Measurements from ENCODE around the gene DUSP12.

DNA sequence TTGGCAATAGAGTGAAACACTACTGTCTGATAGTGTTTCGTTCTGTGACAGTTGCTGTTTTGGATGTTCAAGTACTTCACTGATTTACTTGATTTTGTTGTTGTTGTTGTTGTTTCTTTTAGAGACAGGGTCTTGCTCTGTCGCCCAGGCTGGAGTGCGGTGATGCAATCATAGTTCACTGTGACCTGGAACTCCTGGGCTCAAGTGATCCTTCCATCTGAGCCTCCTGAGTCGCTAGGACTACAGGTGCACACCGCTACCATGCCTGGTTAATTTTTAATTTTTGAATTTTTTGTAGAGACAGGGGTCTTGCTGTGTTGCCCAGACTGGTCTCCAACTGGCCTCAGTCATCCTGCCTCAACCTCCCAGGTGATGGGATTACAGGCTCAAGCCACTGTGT, 18.9 kb downstream of the DUSP12 start:
- TF ChIP-seq POLR2A (IDR thresholded peaks at IDR 0.05), result no peak
- TF ChIP-seq, protein P1, sequence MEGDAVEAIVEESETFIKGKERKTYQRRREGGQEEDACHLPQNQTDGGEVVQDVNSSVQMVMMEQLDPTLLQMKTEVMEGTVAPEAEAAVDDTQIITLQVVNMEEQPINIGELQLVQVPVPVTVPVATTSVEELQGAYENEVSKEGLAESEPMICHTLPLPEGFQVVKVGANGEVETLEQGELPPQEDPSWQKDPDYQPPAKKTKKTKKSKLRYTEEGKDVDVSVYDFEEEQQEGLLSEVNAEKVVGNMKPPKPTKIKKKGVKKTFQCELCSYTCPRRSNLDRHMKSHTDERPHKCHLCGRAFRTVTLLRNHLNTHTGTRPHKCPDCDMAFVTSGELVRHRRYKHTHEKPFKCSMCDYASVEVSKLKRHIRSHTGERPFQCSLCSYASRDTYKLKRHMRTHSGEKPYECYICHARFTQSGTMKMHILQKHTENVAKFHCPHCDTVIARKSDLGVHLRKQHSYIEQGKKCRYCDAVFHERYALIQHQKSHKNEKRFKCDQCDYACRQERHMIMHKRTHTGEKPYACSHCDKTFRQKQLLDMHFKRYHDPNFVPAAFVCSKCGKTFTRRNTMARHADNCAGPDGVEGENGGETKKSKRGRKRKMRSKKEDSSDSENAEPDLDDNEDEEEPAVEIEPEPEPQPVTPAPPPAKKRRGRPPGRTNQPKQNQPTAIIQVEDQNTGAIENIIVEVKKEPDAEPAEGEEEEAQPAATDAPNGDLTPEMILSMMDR (IDR thresholded peaks at IDR 0.05), result no peak
